Measurements from ENCODE around the gene GALNT14. TPM values are rescaled to one million over a fixed set of nuclear protein-coding genes. Genes with fewer than 3 reads are reported as not detected.

GALNT14 gene
- total and polyA plus RNA-seq, 9 of the 15 experiments (the other 6 are each of a cell fraction or from before 2014, with no cell fraction given) = 0.11 TPM; not detected in 8

DNA sequence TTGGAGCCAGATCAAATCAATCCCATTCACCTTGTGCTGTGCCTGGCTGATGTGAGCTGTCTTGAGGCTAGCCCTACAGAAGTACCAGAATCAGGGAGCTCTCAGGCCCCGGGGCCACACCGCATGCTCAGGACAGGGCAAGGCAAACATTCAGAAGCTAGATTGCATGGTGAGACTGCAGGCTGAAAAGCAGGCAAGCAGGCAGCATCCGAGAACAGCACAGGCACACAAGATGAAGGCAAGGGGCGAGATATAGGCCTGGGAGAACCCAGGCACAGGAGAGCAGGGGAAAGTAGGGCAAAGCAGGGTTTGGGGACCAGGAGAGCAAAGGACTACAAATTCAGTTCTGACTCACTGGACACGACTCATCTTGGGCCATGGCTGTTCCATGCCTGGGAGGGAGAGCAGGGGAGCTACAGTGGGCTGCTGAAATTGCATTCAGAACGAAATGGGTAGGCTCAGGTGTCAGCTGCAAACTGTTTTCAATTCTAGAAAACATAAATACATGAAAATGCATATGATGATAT, 59.6 kb downstream of the GALNT14 start:
- 1% methylated on average over 6 of the region's 6 CpGs for WGBS (ENCODE audit: insufficient coverage, low coverage, missing lambda C conversion rate)
- Histone ChIP-seq H3K9me3 (replicated peaks; ENCODE audit: control insufficient read depth, insufficient read depth, low read depth, low read length) (no peaks in the 10 kb centered on the region), H2AFZ (ENCODE audit: low read depth, low read length) (no peak overlapping the region), H3K27me3 (ENCODE audit: control insufficient read depth in 2 of 2, insufficient read depth in 2 of 2, low read length in 2 of 2) (peaks cover 0 to 10% of the 10 kb centered on the region in 2 experiments; a peak in 2 of 5 replicates), H3K9ac (ENCODE audit: insufficient read depth in 1 of 2, low read depth in 2 of 2, low read length in 2 of 2) (no peak overlapping the region), H3K4me2 (ENCODE audit: insufficient read depth, low read length) (no peak overlapping the region), H3K4me3 (no peak overlapping the region), H3K79me2 (ENCODE audit: control insufficient read depth, insufficient read depth, low read length) (no peaks in the 10 kb centered on the region), H3K4me1 (replicated peaks in 1 of 2; ENCODE audit: control insufficient read depth in 2 of 2, insufficient read depth in 2 of 2, low read length in 2 of 2) (no peaks in the 10 kb centered on the region), H4K20me1 (replicated peaks; ENCODE audit: control insufficient read depth, insufficient read depth, low read length) (no peaks in the 10 kb centered on the region), H3K27ac (ENCODE audit: extremely low read depth, low read depth, low read length) (no peak overlapping the region), H3K36me3 (ENCODE audit: control insufficient read depth, insufficient read depth, low read length) (no peaks in the 10 kb centered on the region), H3K9me1 (ENCODE audit: control insufficient read depth, insufficient read depth, low read length) (no peaks in the 10 kb centered on the region)
- intact Hi-C loops (cut with micrococcal nuclease) (no loop called here), in situ Hi-C loops (cut with MboI) (no loop called here)
- ATAC-seq = no peak
- ChIA-PET CTCF (ENCODE audit: low intra/inter-chr PET ratio) (no interaction called here), POLR2A (no interaction called here)
- TF ChIP-seq ZNF175 (CRISPR knock-in tag; IDR thresholded peaks at IDR 0.05; ENCODE audit: low read depth) = no peak
- no peak for TF ChIP-seq ZNF253 (CRISPR knock-in tag; conservative IDR thresholded peaks at IDR 0.05)
- TF ChIP-seq TCF7 (IDR thresholded peaks at IDR 0.05; ENCODE audit: borderline replicate concordance) = no peak
- FAIRE-seq = no peak
- no TSS peak for BruUV-seq (replicated peaks)
- DNase-seq (ENCODE audit: extremely low read depth in 1 of 4, low spot score in 3 of 4) = no peak

GRCh38 chr2:31078011-31078410, 60.2 kb downstream of the GALNT14 start:
- H3K4me2 ChIP-seq (ENCODE audit: insufficient read depth, low read length) = no peak overlapping the region
- DNase-seq (ENCODE audit: extremely low read depth in 1 of 4, low spot score in 3 of 4) = no peak
- intact Hi-C loops (cut with micrococcal nuclease) = no loop called here
- H3K9ac ChIP-seq (ENCODE audit: insufficient read depth in 1 of 2, low read depth in 2 of 2, low read length in 2 of 2) = no peak overlapping the region
- no peak overlapping the region for H3K27ac ChIP-seq (ENCODE audit: extremely low read depth, low read depth, low read length)
- WGBS (ENCODE audit: insufficient coverage, low coverage, missing lambda C conversion rate) = 7% methylated on average over 4 of the region's 4 CpGs
- no peaks in the 10 kb centered on the region for H3K9me3 ChIP-seq (replicated peaks; ENCODE audit: control insufficient read depth, insufficient read depth, low read depth, low read length)
- CTCF ChIA-PET (ENCODE audit: low intra/inter-chr PET ratio) = no interaction called here
- TF ChIP-seq ZNF133 (CRISPR knock-in tag; IDR thresholded peaks at IDR 0.05) (no peak), SAFB2 (IDR thresholded peaks at IDR 0.05; ENCODE audit: borderline replicate concordance, low read depth, low read length, severe bottlenecking) (no peak), HMG20A (CRISPR knock-in tag; conservative IDR thresholded peaks at IDR 0.05) (no peak), TBP (optimal IDR thresholded peaks at IDR 0.05; ENCODE audit: low read depth, low read length) (no peak), SMAD3 (CRISPR knock-in tag; conservative IDR thresholded peaks at IDR 0.05) (no peak), MIER1 (IDR thresholded peaks at IDR 0.05; ENCODE audit: low read depth) (no peak), HMG20B (CRISPR knock-in tag; IDR thresholded peaks at IDR 0.05) (no peak), ZNF24 (IDR thresholded peaks at IDR 0.05) (no peak)
- H3K9me1 ChIP-seq (ENCODE audit: control insufficient read depth, insufficient read depth, low read length) = no peaks in the 10 kb centered on the region
- H3K4me3 ChIP-seq = no peak overlapping the region
- no TSS peak for BruUV-seq (replicated peaks)
- no peaks in the 10 kb centered on the region for H4K20me1 ChIP-seq (replicated peaks; ENCODE audit: control insufficient read depth, insufficient read depth, low read length)
- no peaks in the 10 kb centered on the region for H3K79me2 ChIP-seq (ENCODE audit: control insufficient read depth, insufficient read depth, low read length)
- H2AFZ ChIP-seq (ENCODE audit: low read depth, low read length) = no peak overlapping the region
- H3K36me3 ChIP-seq (ENCODE audit: control insufficient read depth, insufficient read depth, low read length) = no peaks in the 10 kb centered on the region
- in situ Hi-C loops (cut with MboI) = no loop called here
- FAIRE-seq = no peak
- peaks cover 0 to 4% of the 10 kb centered on the region in 2 experiments; a peak in 2 of 5 replicates for H3K27me3 ChIP-seq (ENCODE audit: control insufficient read depth in 2 of 2, insufficient read depth in 2 of 2, low read length in 2 of 2)
- POLR2A ChIA-PET = no interaction called here
- H3K4me1 ChIP-seq (replicated peaks in 1 of 2; ENCODE audit: control insufficient read depth in 2 of 2, insufficient read depth in 2 of 2, low read length in 2 of 2) = no peaks in the 10 kb centered on the region
- ATAC-seq = no peak
